Measurements from ENCODE around the gene SUSD5. TPM values are rescaled to one million over a fixed set of nuclear protein-coding genes. Genes with fewer than 3 reads are reported as not detected.

The SUSD5 gene
- total RNA-seq (2.0 and 2.3 TPM in 2 replicates), polyA plus RNA-seq (1.00 and 2.4 TPM in 2 replicates)

DNA sequence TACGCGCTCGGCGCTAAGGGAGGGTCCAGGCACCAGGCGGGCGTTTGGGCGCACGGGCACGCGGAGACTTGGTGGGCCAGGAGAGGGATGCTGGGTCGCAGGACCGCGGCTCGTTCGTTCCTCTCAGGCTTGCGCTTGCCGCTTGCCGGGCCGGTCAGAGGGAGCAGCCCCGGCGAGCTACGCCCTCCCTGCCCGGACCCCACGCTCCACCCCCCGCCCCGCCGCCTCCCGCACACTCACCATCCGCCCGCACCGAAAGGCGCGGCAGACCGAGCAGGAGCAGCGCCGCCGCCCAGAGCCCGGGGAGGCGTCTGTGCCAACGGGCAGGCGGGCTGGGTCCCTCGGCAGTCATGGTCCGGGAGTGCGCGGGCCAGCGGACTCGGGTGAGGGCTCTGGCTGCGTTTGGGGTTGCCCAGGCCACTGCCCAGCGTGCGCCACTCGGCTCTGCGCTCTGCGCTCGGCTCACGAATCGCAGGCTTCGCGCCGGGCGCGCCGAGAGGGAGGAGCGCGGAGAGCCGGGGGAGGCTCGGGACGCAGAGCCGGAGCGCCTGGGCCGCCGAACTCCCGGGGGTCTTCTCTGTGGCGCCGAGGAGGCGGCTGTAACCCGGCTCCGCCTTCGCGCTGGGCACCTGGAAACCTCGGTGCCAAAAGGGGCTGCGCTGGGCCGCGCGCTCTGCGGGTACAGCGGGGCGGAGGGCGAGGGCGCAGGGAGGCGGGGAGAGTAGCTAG, at the start of gene SUSD5:
TSS of gene SUSD5 (minus strand) at position 365 of the 729 bp plus-strand sequence. CDS start at position 352, 13 bp downstream.
- H3K9me3 ChIP-seq (ENCODE audit: low read depth) = no peaks in the 10 kb centered on the region
- peak within 1 kb of the TSS; percentile 33 for H2AFZ ChIP-seq
- TF ChIP-seq EZH2 (IDR thresholded peaks at IDR 0.05; ENCODE audit: borderline replicate concordance) (no peak), EZH2phosphoT487 (IDR thresholded peaks at IDR 0.05; ENCODE audit: low read depth, severe bottlenecking, unreplicated experiment) (no peak)
- TF ChIP-seq, protein P1, sequence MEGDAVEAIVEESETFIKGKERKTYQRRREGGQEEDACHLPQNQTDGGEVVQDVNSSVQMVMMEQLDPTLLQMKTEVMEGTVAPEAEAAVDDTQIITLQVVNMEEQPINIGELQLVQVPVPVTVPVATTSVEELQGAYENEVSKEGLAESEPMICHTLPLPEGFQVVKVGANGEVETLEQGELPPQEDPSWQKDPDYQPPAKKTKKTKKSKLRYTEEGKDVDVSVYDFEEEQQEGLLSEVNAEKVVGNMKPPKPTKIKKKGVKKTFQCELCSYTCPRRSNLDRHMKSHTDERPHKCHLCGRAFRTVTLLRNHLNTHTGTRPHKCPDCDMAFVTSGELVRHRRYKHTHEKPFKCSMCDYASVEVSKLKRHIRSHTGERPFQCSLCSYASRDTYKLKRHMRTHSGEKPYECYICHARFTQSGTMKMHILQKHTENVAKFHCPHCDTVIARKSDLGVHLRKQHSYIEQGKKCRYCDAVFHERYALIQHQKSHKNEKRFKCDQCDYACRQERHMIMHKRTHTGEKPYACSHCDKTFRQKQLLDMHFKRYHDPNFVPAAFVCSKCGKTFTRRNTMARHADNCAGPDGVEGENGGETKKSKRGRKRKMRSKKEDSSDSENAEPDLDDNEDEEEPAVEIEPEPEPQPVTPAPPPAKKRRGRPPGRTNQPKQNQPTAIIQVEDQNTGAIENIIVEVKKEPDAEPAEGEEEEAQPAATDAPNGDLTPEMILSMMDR (IDR thresholded peaks at IDR 0.05; ENCODE audit: poor library complexity) = no peak
- peaks cover 5% of the 10 kb centered on the region for H3K4me1 ChIP-seq (ENCODE audit: insufficient read depth)
- H3K27ac ChIP-seq = no peak within 1 kb of the TSS
- peaks cover 57% of the 10 kb centered on the region for H3K27me3 ChIP-seq
- H3K36me3 ChIP-seq (replicated peaks; ENCODE audit: insufficient read depth, low read depth) = no peaks in the 10 kb centered on the region
- no peaks in the 10 kb centered on the region for H3K9me2 ChIP-seq (replicated peaks; ENCODE audit: insufficient read depth)
- no peaks in the 10 kb centered on the region for H3K79me2 ChIP-seq
- H4K20me1 ChIP-seq (ENCODE audit: insufficient read depth, poor library complexity, severe bottlenecking) = no peaks in the 10 kb centered on the region
- DNase-seq (ENCODE audit: low spot score) = peak; percentile 38
- 1% methylated on average over 61 of the region's 90 CpGs for WGBS (ENCODE audit: low lambda C conversion rate, missing lambda C conversion rate)
- H3K4me2 ChIP-seq = peak within 1 kb of the TSS; percentile 96
- H3K4me3 ChIP-seq = peak within 1 kb of the TSS; percentile 42

DNA sequence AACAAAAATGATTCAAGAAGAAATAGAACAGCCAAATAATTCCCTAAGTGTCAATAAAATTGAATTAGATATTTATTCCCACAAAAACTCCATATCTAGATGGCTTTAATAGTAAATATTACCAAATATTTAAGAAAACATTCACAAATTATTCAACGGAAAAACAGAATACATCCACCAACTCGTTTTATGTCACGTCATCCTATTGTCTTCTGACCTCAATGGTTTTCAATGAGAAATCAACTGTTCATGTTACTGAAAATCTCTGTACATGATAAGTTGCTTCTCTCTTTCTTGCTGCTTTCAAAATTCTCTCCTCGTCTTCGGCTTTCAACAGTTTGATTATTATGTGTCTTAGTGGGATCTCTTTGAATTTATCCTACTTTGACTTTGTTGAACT, 41.5 kb upstream of the SUSD5 start:
- Histone ChIP-seq H3K27ac (no peak overlapping the region), H3K4me1 (ENCODE audit: insufficient read depth) (no peaks in the 10 kb centered on the region), H3K4me3 (no peak overlapping the region), H3K27me3 (no peaks in the 10 kb centered on the region), H3K36me3 (replicated peaks; ENCODE audit: insufficient read depth, low read depth) (no peaks in the 10 kb centered on the region), H3K4me2 (no peak overlapping the region), H3K79me2 (no peaks in the 10 kb centered on the region), H3K9me2 (replicated peaks; ENCODE audit: insufficient read depth) (no peaks in the 10 kb centered on the region), H3K9me3 (ENCODE audit: low read depth) (no peaks in the 10 kb centered on the region), H2AFZ (no peak overlapping the region), H4K20me1 (ENCODE audit: insufficient read depth, poor library complexity, severe bottlenecking) (no peaks in the 10 kb centered on the region)
- no peak for DNase-seq (ENCODE audit: low spot score)
- 95% methylated on average over 5 of the region's 5 CpGs for WGBS (ENCODE audit: low lambda C conversion rate, missing lambda C conversion rate)
- TF ChIP-seq, protein P1 (IDR thresholded peaks at IDR 0.05; ENCODE audit: poor library complexity) = no peak
- TF ChIP-seq EZH2phosphoT487 (IDR thresholded peaks at IDR 0.05; ENCODE audit: low read depth, severe bottlenecking, unreplicated experiment) = no peak
- TF ChIP-seq EZH2 (IDR thresholded peaks at IDR 0.05; ENCODE audit: borderline replicate concordance) = no peak

DNA sequence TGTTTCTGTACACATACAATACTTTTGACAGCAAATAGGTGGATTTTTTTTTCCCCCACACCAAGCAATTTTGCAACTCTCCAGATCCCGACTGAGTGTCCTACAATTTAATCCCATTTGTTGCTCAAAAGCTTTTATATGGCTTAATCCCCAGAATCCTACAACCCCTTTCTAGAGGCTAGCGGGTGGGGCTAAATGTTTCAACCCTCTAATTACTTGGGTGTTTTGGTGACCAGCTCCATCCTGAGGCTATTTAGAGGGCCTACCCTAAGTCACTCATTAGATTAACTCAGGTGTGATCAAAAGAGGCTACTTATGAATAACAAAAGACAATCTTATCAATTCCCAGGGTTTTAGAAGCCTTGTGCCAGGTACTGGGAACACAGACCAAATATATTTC, 37.6 kb upstream of the SUSD5 start:
- no peaks in the 10 kb centered on the region for H4K20me1 ChIP-seq (ENCODE audit: insufficient read depth, poor library complexity, severe bottlenecking)
- no peak overlapping the region for H3K4me3 ChIP-seq
- DNase-seq (ENCODE audit: low spot score) = no peak
- H2AFZ ChIP-seq = no peak overlapping the region
- no peaks in the 10 kb centered on the region for H3K9me2 ChIP-seq (replicated peaks; ENCODE audit: insufficient read depth)
- H3K4me1 ChIP-seq (ENCODE audit: insufficient read depth) = no peaks in the 10 kb centered on the region
- no peaks in the 10 kb centered on the region for H3K79me2 ChIP-seq
- no peaks in the 10 kb centered on the region for H3K27me3 ChIP-seq
- H3K36me3 ChIP-seq (replicated peaks; ENCODE audit: insufficient read depth, low read depth) = no peaks in the 10 kb centered on the region
- H3K9me3 ChIP-seq (ENCODE audit: low read depth) = no peaks in the 10 kb centered on the region
- TF ChIP-seq EZH2 (IDR thresholded peaks at IDR 0.05; ENCODE audit: borderline replicate concordance) (no peak), EZH2phosphoT487 (IDR thresholded peaks at IDR 0.05; ENCODE audit: low read depth, severe bottlenecking, unreplicated experiment) (no peak)
- TF ChIP-seq, protein P1 (IDR thresholded peaks at IDR 0.05; ENCODE audit: poor library complexity) = no peak
- no peak overlapping the region for H3K27ac ChIP-seq
- 51% methylated on average over 2 of the region's 2 CpGs for WGBS (ENCODE audit: low lambda C conversion rate, missing lambda C conversion rate)
- no peak overlapping the region for H3K4me2 ChIP-seq
